GM23248 (cell line): ENCODE results near the gene ARID5B. TPM values are rescaled to one million over a fixed set of nuclear protein-coding genes. Genes with fewer than 3 reads are reported as not detected.

Source experiments
- DNase-seq: peaks from one replicate; pipeline ENCODE4 v3.0.0-alpha.2; 2015
- H2AFZ ChIP-seq: fragments of 200-600 bp; sonication (generic); 2 replicates; pipeline ENCODE4 v1.6.1; 2016; ENCODE audit warnings: antibody characterized with exemption
- H3F3A ChIP-seq: fragments of 200-600 bp; sonication (generic); 2 replicates; pipeline ENCODE4 v1.6.1; 2016; ENCODE audit warnings: mild to moderate bottlenecking, antibody characterized with exemption, mixed run types; ENCODE audit not compliant: insufficient read depth
- H3K27ac ChIP-seq: fragments of 200-600 bp; sonication (generic); 2 replicates; pipeline ENCODE4 v1.5.1; 2016; ENCODE audit warnings: mild to moderate bottlenecking
- H3K27me3 ChIP-seq: fragments of 200-600 bp; sonication (generic); replicated peaks from 2 replicates; pipeline ENCODE4 v1.6.1; 2016; ENCODE audit warnings: mild to moderate bottlenecking; ENCODE audit not compliant: insufficient read depth
- H3K36me3 ChIP-seq: fragments of 200-600 bp; sonication (generic); 2 replicates; pipeline ENCODE4 v1.6.1; 2016; ENCODE audit warnings: low read depth, mild to moderate bottlenecking
- H3K4me1 ChIP-seq: fragments of 200-600 bp; sonication (generic); 2 replicates; pipeline ENCODE4 v1.6.1; 2016; ENCODE audit warnings: mild to moderate bottlenecking; ENCODE audit not compliant: insufficient read depth
- H3K4me2 ChIP-seq: fragments of 200-600 bp; sonication (generic); one replicate; pipeline ENCODE4 v1.6.1; 2016; ENCODE audit warnings: mild to moderate bottlenecking; ENCODE audit not compliant: unreplicated experiment
- H3K4me3 ChIP-seq: fragments of 200-600 bp; sonication (generic); 2 replicates; pipeline ENCODE4 v1.5.1; 2016; ENCODE audit warnings: mild to moderate bottlenecking
- H3K79me2 ChIP-seq: fragments of 200-600 bp; sonication (generic); 2 replicates; pipeline ENCODE4 v1.6.1; 2016; ENCODE audit warnings: mild to moderate bottlenecking; ENCODE audit not compliant: insufficient read depth
- H3K9ac ChIP-seq: fragments of 200-600 bp; sonication (generic); 2 replicates; pipeline ENCODE4 v1.6.1; 2016; ENCODE audit warnings: mild to moderate bottlenecking
- H3K9me2 ChIP-seq: fragments of 200-600 bp; sonication (generic); 2 replicates; pipeline ENCODE4 v1.6.1; 2016; ENCODE audit warnings: mixed run types, mild to moderate bottlenecking, moderate library complexity; ENCODE audit not compliant: insufficient read depth
- H3K9me3 ChIP-seq: fragments of 200-600 bp; sonication (generic); one replicate; pipeline ENCODE4 v1.6.1; 2017; ENCODE audit warnings: low read depth
- H4K20me1 ChIP-seq: fragments of 200-600 bp; sonication (generic); 2 replicates; pipeline ENCODE4 v1.6.0; 2016; ENCODE audit not compliant: insufficient read depth
- EZH2 ChIP-seq: fragments of 200-600 bp; sonication (generic); IDR thresholded peaks from 2 replicates; pipeline ENCODE4 v1.6.1; 2018; ENCODE audit warnings: antibody characterized with exemption, mild to moderate bottlenecking; ENCODE audit not compliant: insufficient read depth, poor library complexity, severe bottlenecking
- EZH2phosphoT487 ChIP-seq: fragments of 200-600 bp; sonication (generic); IDR thresholded peaks from 2 replicates; pipeline ENCODE4 v1.6.1; 2018; ENCODE audit warnings: antibody characterized with exemption, moderate library complexity, mild to moderate bottlenecking, low read depth; ENCODE audit not compliant: insufficient read depth
- WGBS, 2 experiments: methylation state at CpG; one replicate each; pipeline ENCODE4 v1.1.6; 2015 to 2017; ENCODE audit warnings: low lambda C conversion rate in 2 of 2, low coverage in 1 of 2; ENCODE audit errors: missing lambda C conversion rate in 2 of 2; 5-methylcytosine and 5-hydroxymethylcytosine counted together
- in situ Hi-C: fragments of 300-500 bp; cut with MboI; formaldehyde crosslinking; loops from 2 replicates; pipeline ENCODE4 v1.15.0; 2020
- polyA plus RNA-seq: library from polyadenylated mRNA; unstranded; fragments of >200 nt; fragmentation: Nextera tagmentation; extraction: Ambion mirVana; gene quantifications from 2 replicates; pipeline ENCODE4 v1.2.1, GENCODE V29; 2016
- total RNA-seq: library from RNA; depleted of rRNA; stranded (reverse); fragments of >200 nt; shearing (Covaris generic); gene quantifications from 2 replicates; pipeline ENCODE4 v1.2.3, GENCODE V29; 2014

Gene ARID5B
- total and polyA plus RNA-seq, 2 experiments from 2014 or later: 56.7 to 78.8 TPM

- H3K27ac ChIP-seq: no peak overlapping the region
- H3K79me2 ChIP-seq: peaks cover 56% of the 10 kb centered on the region
- WGBS, 2 experiments: 95 to 97% methylated on average over 6 of the region's 6 CpGs
- DNase-seq: no peak
- no peaks in the 10 kb centered on the region for H4K20me1 ChIP-seq
- peaks cover 12% of the 10 kb centered on the region for H3K4me1 ChIP-seq
- in situ Hi-C loops: no loop called here
- no peaks in the 10 kb centered on the region for H3F3A ChIP-seq
- H3K27me3 ChIP-seq: no peaks in the 10 kb centered on the region
- H2AFZ ChIP-seq: no peak overlapping the region
- no peak for TF ChIP-seq EZH2
- TF ChIP-seq EZH2phosphoT487: no peak
- H3K4me2 ChIP-seq: no peak overlapping the region
- H3K36me3 ChIP-seq: 0 out of 2 replicates have a peak, but pooled peaks cover under 1% of the 10 kb centered on the region
- H3K9me2 ChIP-seq: no peaks in the 10 kb centered on the region
- H3K4me3 ChIP-seq: no peak overlapping the region
- H3K9ac ChIP-seq: no peak overlapping the region
- H3K9me3 ChIP-seq: no peaks in the 10 kb centered on the region
These were observed 106.7 kb downstream of the ARID5B start for GRCh38 chr10:62008196-62008595.

- no peak for TF ChIP-seq EZH2
- no peak for TF ChIP-seq EZH2phosphoT487
- Histone ChIP-seq H3K27ac (no peak overlapping the region), H3K79me2 (peaks cover 49% of the 10 kb centered on the region), H3K27me3 (no peaks in the 10 kb centered on the region), H3K4me1 (peaks cover 12% of the 10 kb centered on the region), H3K4me3 (no peak overlapping the region), H2AFZ (no peak overlapping the region), H3K36me3 (peaks cover 4% of the 10 kb centered on the region; the same call in 1 of the 2 replicates), H3K9me2 (no peaks in the 10 kb centered on the region), H3F3A (no peaks in the 10 kb centered on the region), H3K9ac (no peak overlapping the region), H3K9me3 (no peaks in the 10 kb centered on the region), H3K4me2 (no peak overlapping the region), H4K20me1 (no peaks in the 10 kb centered on the region)
- DNase-seq: no peak
- 68 to 75% methylated on average over 2 of the region's 2 CpGs for WGBS, 2 experiments
- in situ Hi-C loops: no loop called here
These were observed 107.4 kb downstream of the ARID5B start for GRCh38 chr10:62008946-62009345.

GRCh38 chr10:62010366-62010765 lies 108.9 kb downstream of the ARID5B start:
- Histone ChIP-seq H3K9me2 (no peaks in the 10 kb centered on the region), H3K27ac (no peak overlapping the region), H3K36me3 (peaks cover 4% of the 10 kb centered on the region; the same call in 1 of the 2 replicates), H3F3A (no peaks in the 10 kb centered on the region), H3K9me3 (no peaks in the 10 kb centered on the region), H3K4me3 (no peak overlapping the region), H2AFZ (no peak overlapping the region), H3K4me1 (peaks cover 6% of the 10 kb centered on the region), H3K9ac (no peak overlapping the region), H3K4me2 (no peak overlapping the region), H4K20me1 (no peaks in the 10 kb centered on the region), H3K79me2 (peaks cover 42% of the 10 kb centered on the region), H3K27me3 (no peaks in the 10 kb centered on the region)
- in situ Hi-C loops: no loop called here
- 89 to 93% methylated on average over 5 of the region's 5 CpGs for WGBS, 2 experiments
- DNase-seq: no peak
- TF ChIP-seq EZH2 (no peak), EZH2phosphoT487 (no peak)

- in situ Hi-C loops: no loop called here
- no peaks in the 10 kb centered on the region for H4K20me1 ChIP-seq
- H3K27me3 ChIP-seq: no peaks in the 10 kb centered on the region
- H2AFZ ChIP-seq: no peak overlapping the region
- peaks cover 5% of the 10 kb centered on the region for H3K4me1 ChIP-seq
- DNase-seq: no peak
- peaks cover 5% of the 10 kb centered on the region for H3F3A ChIP-seq
- H3K4me3 ChIP-seq: no peak overlapping the region
- no peaks in the 10 kb centered on the region for H3K9me3 ChIP-seq
- H3K9me2 ChIP-seq: no peaks in the 10 kb centered on the region
- no peak overlapping the region for H3K4me2 ChIP-seq
- no peak overlapping the region for H3K27ac ChIP-seq
- H3K9ac ChIP-seq: no peak overlapping the region
- TF ChIP-seq EZH2 (no peak), EZH2phosphoT487 (no peak)
- H3K79me2 ChIP-seq: peaks cover 43% of the 10 kb centered on the region
- 77 to 84% methylated on average over 5 of the region's 5 CpGs for WGBS, 2 experiments
- H3K36me3 ChIP-seq: peaks cover 4% of the 10 kb centered on the region; the same call in 1 of the 2 replicates
These were observed 110.1 kb downstream of the ARID5B start for GRCh38 chr10:62011558-62011957.

- 91 to 93% methylated on average over 6 of the region's 6 CpGs for WGBS, 2 experiments
- in situ Hi-C loops: no loop called here
- no peaks in the 10 kb centered on the region for H3K27me3 ChIP-seq
These were observed 110.8 kb downstream of the ARID5B start for GRCh38 chr10:62012318-62012717.

More at GRCh38 chr10:62012318-62012717, 110.8 kb downstream of the ARID5B start:
- TF ChIP-seq EZH2phosphoT487 (no peak), EZH2 (no peak)
- Histone ChIP-seq H3K27ac (no peak overlapping the region), H2AFZ (no peak overlapping the region), H3K4me2 (no peak overlapping the region), H3F3A (peaks cover 12% of the 10 kb centered on the region), H3K4me1 (peaks cover 13% of the 10 kb centered on the region), H3K9me3 (no peaks in the 10 kb centered on the region), H3K79me2 (peaks cover 36% of the 10 kb centered on the region), H3K36me3 (peaks cover 4% of the 10 kb centered on the region; the same call in 1 of the 2 replicates), H3K9ac (no peak overlapping the region), H3K4me3 (no peak overlapping the region), H4K20me1 (no peaks in the 10 kb centered on the region), H3K9me2 (no peaks in the 10 kb centered on the region)
- DNase-seq: no peak
